ENCODE data around the gene CHST11. TPM values are rescaled to one million over a fixed set of nuclear protein-coding genes. Genes with fewer than 3 reads are reported as not detected.

The CHST11 gene
- total and polyA plus RNA-seq, 10 donors: 5.2 to 65.1 (median 48.4) TPM

DNA sequence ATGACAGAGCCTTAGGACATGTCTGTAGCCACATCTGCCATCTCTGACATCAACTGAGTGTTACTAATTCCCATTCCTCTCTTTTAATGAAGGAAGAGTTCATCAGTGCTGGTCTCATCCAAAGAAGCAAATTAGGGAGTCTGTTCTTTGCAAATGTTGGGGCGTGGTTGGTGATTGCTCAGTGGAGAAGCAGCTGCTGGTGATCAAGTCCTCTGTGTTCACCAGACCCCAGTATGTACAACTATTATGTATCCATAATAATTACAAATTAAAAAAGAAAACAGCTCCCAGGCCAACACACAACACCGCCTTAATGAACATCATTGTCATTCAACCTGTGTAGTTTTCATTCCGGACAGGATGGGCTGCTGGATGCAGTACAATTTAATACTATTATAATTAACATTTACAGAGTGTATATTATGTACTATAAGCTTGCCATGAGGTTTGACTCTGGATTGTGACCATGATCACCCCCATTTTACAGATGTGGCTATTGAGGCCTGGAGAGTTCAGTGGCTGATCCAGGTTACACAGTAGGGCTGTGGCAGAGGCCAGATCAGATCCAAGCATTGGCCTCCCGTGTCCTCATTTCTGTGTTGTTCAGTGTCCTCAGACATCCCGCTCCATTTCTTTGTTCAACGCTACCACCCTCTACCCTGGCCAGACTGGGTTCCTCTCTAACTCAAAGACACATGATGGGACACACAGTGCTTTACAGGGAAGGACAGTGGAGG, 179.0 kb downstream of the CHST11 start:
- DNase-seq: no peak
- TF ChIP-seq, protein P1, sequence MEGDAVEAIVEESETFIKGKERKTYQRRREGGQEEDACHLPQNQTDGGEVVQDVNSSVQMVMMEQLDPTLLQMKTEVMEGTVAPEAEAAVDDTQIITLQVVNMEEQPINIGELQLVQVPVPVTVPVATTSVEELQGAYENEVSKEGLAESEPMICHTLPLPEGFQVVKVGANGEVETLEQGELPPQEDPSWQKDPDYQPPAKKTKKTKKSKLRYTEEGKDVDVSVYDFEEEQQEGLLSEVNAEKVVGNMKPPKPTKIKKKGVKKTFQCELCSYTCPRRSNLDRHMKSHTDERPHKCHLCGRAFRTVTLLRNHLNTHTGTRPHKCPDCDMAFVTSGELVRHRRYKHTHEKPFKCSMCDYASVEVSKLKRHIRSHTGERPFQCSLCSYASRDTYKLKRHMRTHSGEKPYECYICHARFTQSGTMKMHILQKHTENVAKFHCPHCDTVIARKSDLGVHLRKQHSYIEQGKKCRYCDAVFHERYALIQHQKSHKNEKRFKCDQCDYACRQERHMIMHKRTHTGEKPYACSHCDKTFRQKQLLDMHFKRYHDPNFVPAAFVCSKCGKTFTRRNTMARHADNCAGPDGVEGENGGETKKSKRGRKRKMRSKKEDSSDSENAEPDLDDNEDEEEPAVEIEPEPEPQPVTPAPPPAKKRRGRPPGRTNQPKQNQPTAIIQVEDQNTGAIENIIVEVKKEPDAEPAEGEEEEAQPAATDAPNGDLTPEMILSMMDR (IDR thresholded peaks at IDR 0.05 in 8 of 11, conservative IDR thresholded peaks at IDR 0.05 in 3 of 11): no peak
- TF ChIP-seq POLR2AphosphoS5 (IDR thresholded peaks at IDR 0.05) (no peak), POLR2A (IDR thresholded peaks at IDR 0.05) (no peak)
- Histone ChIP-seq H3K27me3 (replicated peaks in 1 of 7) (no peaks in the 10 kb centered on the region), H3K9me3 (peaks cover 0 to 9% (median 5%) of the 10 kb centered on the region in 8 donors), H3K4me3 (no peak overlapping the region), H3K4me1 (peaks cover 0 to 62% (median 24%) of the 10 kb centered on the region in 6 donors), H3K27ac (no peak overlapping the region), H3K36me3 (peaks cover 0 to 9% (median 0%) of the 10 kb centered on the region in 6 donors)
- 84 to 99% (median 98%) methylated on average over 6 of the region's 6 CpGs for WGBS, 5 donors
- intact Hi-C loops (cut with DNase I; ENCODE audit: low total_unique reads): no loop called here

DNA sequence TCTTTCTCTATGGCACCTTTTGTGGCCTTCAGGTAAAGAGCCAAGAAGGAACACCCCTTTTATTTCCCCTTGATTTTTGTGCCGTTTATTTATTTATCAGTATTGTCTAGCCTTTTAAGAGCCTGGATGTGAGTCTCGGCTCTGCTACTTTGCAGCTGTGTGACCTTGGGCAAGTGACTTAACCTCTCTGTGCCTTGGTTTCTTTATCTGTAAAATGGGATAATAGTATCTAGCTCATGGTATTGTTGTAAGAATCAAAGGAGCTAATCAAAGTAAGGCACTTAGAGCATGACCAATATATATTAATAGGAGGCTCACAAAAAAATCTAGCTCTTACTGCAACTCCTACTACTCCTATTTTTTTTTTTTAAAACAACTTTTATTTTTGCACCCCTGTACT, 179.7 kb downstream of the CHST11 start:
- no peak for TF ChIP-seq POLR2AphosphoS5 (IDR thresholded peaks at IDR 0.05)
- TF ChIP-seq, protein P1 (IDR thresholded peaks at IDR 0.05 in 8 of 11, conservative IDR thresholded peaks at IDR 0.05 in 3 of 11): no peak
- no peak for TF ChIP-seq POLR2A (IDR thresholded peaks at IDR 0.05)
- Histone ChIP-seq H3K4me1 (peaks cover 0 to 68% (median 27%) of the 10 kb centered on the region in 6 donors), H3K27me3 (replicated peaks in 1 of 7) (no peaks in the 10 kb centered on the region), H3K4me3 (no peak overlapping the region), H3K27ac (peak overlapping the region in 1 of 8 donors; percentile 71), H3K36me3 (peaks cover 0 to 11% (median 0%) of the 10 kb centered on the region in 6 donors), H3K9me3 (peaks cover 0 to 16% (median 10%) of the 10 kb centered on the region in 8 donors)
- WGBS, 5 donors: 85 to 95% (median 87%) methylated on average over 2 of the region's 2 CpGs
- intact Hi-C loops (cut with DNase I; ENCODE audit: low total_unique reads): no loop called here
- DNase-seq: no peak

DNA sequence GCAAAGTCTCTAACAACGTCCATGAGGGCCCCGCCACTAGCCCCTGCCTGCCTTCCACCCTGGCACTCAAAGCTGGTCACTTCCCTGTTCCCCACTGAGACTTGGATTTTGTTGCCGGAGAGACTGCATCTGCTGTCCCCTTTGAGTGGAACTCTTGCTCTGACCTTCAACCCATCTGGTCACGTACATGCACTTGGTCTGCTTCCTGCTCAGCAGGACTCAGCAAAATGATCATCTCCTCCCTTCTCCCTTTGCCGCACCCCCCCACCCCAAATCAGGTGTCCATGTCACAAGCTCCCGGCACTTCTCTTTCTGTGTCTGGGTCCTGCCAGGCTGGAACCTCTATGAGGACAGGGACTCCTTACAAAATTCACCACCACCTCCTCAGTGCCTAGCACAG, 180.9 kb downstream of the CHST11 start:
- Histone ChIP-seq H3K36me3 (peaks cover 0 to 11% (median 0%) of the 10 kb centered on the region in 6 donors), H3K4me3 (peak overlapping the region in 1 of 8 donors; percentile 32), H3K4me1 (peaks cover 0 to 75% (median 29%) of the 10 kb centered on the region in 6 donors), H3K27me3 (replicated peaks in 1 of 7) (no peaks in the 10 kb centered on the region), H3K9me3 (peaks cover 0 to 16% (median 10%) of the 10 kb centered on the region in 8 donors), H3K27ac (peak overlapping the region in 4 of 8 donors; percentile 49 to 71 (median 56))
- TF ChIP-seq, protein P1 (IDR thresholded peaks at IDR 0.05 in 8 of 11, conservative IDR thresholded peaks at IDR 0.05 in 3 of 11): no peak
- peak in 2 of 3 donors; percentile 34 to 35 for TF ChIP-seq POLR2AphosphoS5 (IDR thresholded peaks at IDR 0.05)
- intact Hi-C loops (cut with DNase I; ENCODE audit: low total_unique reads): no loop called here
- DNase-seq: no peak
- WGBS, 5 donors: 28 to 54% (median 45%) methylated on average over 6 of the region's 6 CpGs

DNA sequence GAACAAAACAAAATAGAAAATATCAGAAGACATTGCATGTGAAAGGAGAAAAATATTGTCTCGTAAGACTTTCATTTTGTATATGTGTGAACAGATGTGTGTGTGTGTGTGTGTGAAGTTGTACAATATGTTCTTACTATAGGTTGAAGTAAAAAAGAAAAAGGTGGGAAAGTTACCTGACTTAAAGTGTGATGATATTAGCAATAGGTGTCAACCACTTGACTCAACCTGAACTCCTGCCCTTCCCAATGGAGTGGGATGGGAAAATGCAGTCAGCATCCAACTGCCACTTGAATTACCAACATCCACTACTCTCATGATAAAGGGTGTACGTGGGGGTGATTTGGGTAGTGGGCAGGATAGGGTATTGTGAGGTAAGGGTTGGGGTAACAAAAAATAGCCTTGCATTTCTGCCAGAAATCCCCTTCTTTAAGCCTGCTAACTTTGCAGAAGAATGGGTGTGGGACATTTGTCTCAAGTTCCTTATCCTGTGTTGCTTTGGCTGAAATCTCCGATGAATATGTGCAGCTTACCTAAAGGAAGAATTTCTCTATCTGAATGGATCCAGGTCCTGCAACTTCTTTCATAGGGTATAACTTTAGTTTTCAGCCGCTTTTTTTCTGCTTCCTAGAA, 181.6 kb downstream of the CHST11 start:
- no peak for TF ChIP-seq POLR2A (IDR thresholded peaks at IDR 0.05)
- no peak for TF ChIP-seq POLR2AphosphoS5 (IDR thresholded peaks at IDR 0.05)
- TF ChIP-seq, protein P1 (IDR thresholded peaks at IDR 0.05 in 8 of 11, conservative IDR thresholded peaks at IDR 0.05 in 3 of 11): no peak
- H3K27ac ChIP-seq: peak overlapping the region in 4 of 8 donors; percentile 49 to 71 (median 56)
- H3K4me3 ChIP-seq: peak overlapping the region in 1 of 8 donors; percentile 32
- intact Hi-C loops (cut with DNase I; ENCODE audit: low total_unique reads): no loop called here
- peaks cover 0 to 77% (median 35%) of the 10 kb centered on the region in 6 donors for H3K4me1 ChIP-seq
- peaks cover 0 to 16% (median 10%) of the 10 kb centered on the region in 8 donors for H3K9me3 ChIP-seq
- H3K27me3 ChIP-seq (replicated peaks in 1 of 7): no peaks in the 10 kb centered on the region
- peaks cover 0 to 11% (median 0%) of the 10 kb centered on the region in 6 donors for H3K36me3 ChIP-seq
- 75 to 87% (median 86%) methylated on average over 4 of the region's 4 CpGs for WGBS, 5 donors
- DNase-seq: no peak

Measured in spleen (tissue), 11 donors.